NCI-H1417 (cell line): Measurements from ENCODE around the gene ANKRD33.
"Not testable (repeated sequence)": the region's sequence is repeated elsewhere in the genome, so short reads cannot be mapped to it uniquely, and the experiment has no call there.

Experiments used
- DNase-seq, 3 experiments: peaks; one replicate each; lab custom pipeline; 2025; lab: John Stamatoyannopoulos, UW

The ANKRD33 gene

GRCh38 chr12:51879102-51879501, 8.8 kb upstream of the ANKRD33 start:
- no peak for DNase-seq

- DNase-seq = no peak
These were observed 4.6 kb upstream of the ANKRD33 start for GRCh38 chr12:51883295-51883694.

GRCh38 chr12:51883998-51884675, 3.8 kb upstream of the ANKRD33 start:
- DNase-seq = no peak

- no peak for DNase-seq
These were observed 3.1 kb upstream of the ANKRD33 start for GRCh38 chr12:51884676-51885229.

GRCh38 chr12:51885294-51886020, 2.4 kb upstream of the ANKRD33 start:
- DNase-seq = not testable (repeated sequence)

GRCh38 chr12:51886021-51886710, 1.7 kb upstream of the ANKRD33 start:
- no peak for DNase-seq

GRCh38 chr12:51888316-51889215, 663 bp downstream of the ANKRD33 start:
- peak in 2 of 3 experiments; percentile 90 to 94 for DNase-seq

GRCh38 chr12:51889216-51890132, 1.6 kb downstream of the ANKRD33 start:
- DNase-seq = peak in 1 of 3 experiments; percentile 31

GRCh38 chr12:51890133-51890464, 2.2 kb downstream of the ANKRD33 start:
- DNase-seq = no peak

- DNase-seq = no peak
These were observed 2.7 kb downstream of the ANKRD33 start for GRCh38 chr12:51890511-51891171.

- peak in 1 of 3 experiments; percentile 21 for DNase-seq
These were observed 3.9 kb downstream of the ANKRD33 start for GRCh38 chr12:51891843-51892242.

- no peak for DNase-seq
These were observed 5.9 kb downstream of the ANKRD33 start for GRCh38 chr12:51893786-51894185.

GRCh38 chr12:51895378-51896135, 7.7 kb downstream of the ANKRD33 start:
- no peak for DNase-seq

GRCh38 chr12:51896236-51896635, 8.3 kb downstream of the ANKRD33 start:
- no peak for DNase-seq

GRCh38 chr12:51897181-51897580, 9.3 kb downstream of the ANKRD33 start:
- no peak for DNase-seq

GRCh38 chr12:51898506-51898905, 10.6 kb downstream of the ANKRD33 start:
- no peak for DNase-seq

- no peak for DNase-seq
These were observed 11.0 kb downstream of the ANKRD33 start for GRCh38 chr12:51898937-51899336.

GRCh38 chr12:51900323-51900889, 12.5 kb downstream of the ANKRD33 start:
- no peak for DNase-seq
